MG63 (cell line): ENCODE measurements around the gene VCP. TPM values are rescaled to one million over a fixed set of nuclear protein-coding genes. Genes with fewer than 3 reads are reported as not detected.

ENCODE experiments used
- DNase-seq: peaks from one replicate; pipeline ENCODE4 v3.0.0-alpha.2; 2020
- H3K27me3 ChIP-seq: fragments of 250-450 bp; sonication (Bioruptor Pico); 2 replicates; pipeline ENCODE4 v1.5.1; 2020; ENCODE audit warnings: mild to moderate bottlenecking, moderate library complexity
- H3K36me3 ChIP-seq: fragments of 250-450 bp; sonication (Bioruptor Pico); 2 replicates; pipeline ENCODE4 v1.5.1; 2020; ENCODE audit warnings: mild to moderate bottlenecking, moderate library complexity
- H3K4me3 ChIP-seq: fragments of 250-450 bp; sonication (Bioruptor Pico); 2 replicates; pipeline ENCODE4 v1.5.1; 2020; ENCODE audit warnings: mild to moderate bottlenecking, moderate library complexity
- H3K9me3 ChIP-seq: fragments of 250-450 bp; sonication (Bioruptor Pico); 2 replicates; pipeline ENCODE4 v1.5.1; 2020; ENCODE audit warnings: mild to moderate bottlenecking, moderate library complexity
- total RNA-seq: library from RNA; depleted of rRNA; stranded (reverse); fragments of >200 nt; shearing (Covaris generic); gene quantifications from 2 replicates; pipeline ENCODE4 v1.2.3, GENCODE V29; 2014; ENCODE audit warnings: low replicate concordance; rRNA removed

VCP gene
- 120 and 139 TPM in 2 replicates for total RNA-seq

- Histone ChIP-seq H3K4me3 (peak within 1 kb of the TSS; percentile 91), H3K36me3 (peaks cover 32% of the 10 kb centered on the region), H3K9me3 (no peaks in the 10 kb centered on the region), H3K27me3 (no peaks in the 10 kb centered on the region)
- peak; percentile 96 for DNase-seq
Measured at GRCh38 chr9:35072461-35073278, at the start of gene VCP. TSS of gene VCP (minus strand) at chr9:35072625. CDS start at chr9:35072353, 272 bp downstream.

GRCh38 chr9:35116898-35117551, 44.6 kb upstream of the VCP start:
- H3K27me3 ChIP-seq = no peaks in the 10 kb centered on the region
- H3K4me3 ChIP-seq = peak overlapping the region; percentile 59
- DNase-seq = peak; percentile 81
- H3K36me3 ChIP-seq = no peaks in the 10 kb centered on the region
- no peaks in the 10 kb centered on the region for H3K9me3 ChIP-seq

GRCh38 chr9:35116539-35116897, 44.1 kb upstream of the VCP start:
- no peaks in the 10 kb centered on the region for H3K36me3 ChIP-seq
- peak overlapping the region; percentile 59 for H3K4me3 ChIP-seq
- H3K27me3 ChIP-seq = no peaks in the 10 kb centered on the region
- no peak for DNase-seq
- no peaks in the 10 kb centered on the region for H3K9me3 ChIP-seq

GRCh38 chr9:35115680-35116538, 43.5 kb upstream of the VCP start, which contains the start of gene ATOSB:
TSS of gene ATOSB (minus strand) at chr9:35115862. CDS start at chr9:35108274, 7,588 bp downstream.
- H3K27me3 ChIP-seq = no peaks in the 10 kb centered on the region
- H3K9me3 ChIP-seq = no peaks in the 10 kb centered on the region
- H3K36me3 ChIP-seq = no peaks in the 10 kb centered on the region
- peak within 1 kb of the TSS; percentile 59 for H3K4me3 ChIP-seq
- DNase-seq = peak; percentile 89

- H3K9me3 ChIP-seq = no peaks in the 10 kb centered on the region
- peak overlapping the region; percentile 59 for H3K4me3 ChIP-seq
- no peaks in the 10 kb centered on the region for H3K27me3 ChIP-seq
- DNase-seq = peak; percentile 46
- H3K36me3 ChIP-seq = no peaks in the 10 kb centered on the region
Measured at GRCh38 chr9:35114840-35115628, 42.6 kb upstream of the VCP start.

- H3K9me3 ChIP-seq = no peaks in the 10 kb centered on the region
Measured at GRCh38 chr9:35114113-35114839, 41.9 kb upstream of the VCP start.

GRCh38 chr9:35112257-35113020, 40.0 kb upstream of the VCP start:
- Histone ChIP-seq H3K27me3 (no peaks in the 10 kb centered on the region), H3K4me3 (no peak overlapping the region), H3K36me3 (no peaks in the 10 kb centered on the region), H3K9me3 (no peaks in the 10 kb centered on the region)
- peak; percentile 76 for DNase-seq

More at GRCh38 chr9:35114113-35114839, 41.9 kb upstream of the VCP start:
- H3K4me3 ChIP-seq = peak overlapping the region; percentile 59
- DNase-seq = peak; percentile 83
- H3K27me3 ChIP-seq = no peaks in the 10 kb centered on the region
- no peaks in the 10 kb centered on the region for H3K36me3 ChIP-seq

GRCh38 chr9:35111001-35111933, 38.8 kb upstream of the VCP start:
- no peaks in the 10 kb centered on the region for H3K27me3 ChIP-seq
- peak overlapping the region; percentile 58 for H3K4me3 ChIP-seq
- H3K9me3 ChIP-seq = no peaks in the 10 kb centered on the region
- peak; percentile 94 for DNase-seq
- H3K36me3 ChIP-seq = no peaks in the 10 kb centered on the region

GRCh38 chr9:35110327-35110761, 37.9 kb upstream of the VCP start:
- peak overlapping the region; percentile 58 for H3K4me3 ChIP-seq
- H3K36me3 ChIP-seq = no peaks in the 10 kb centered on the region
- no peaks in the 10 kb centered on the region for H3K27me3 ChIP-seq
- no peaks in the 10 kb centered on the region for H3K9me3 ChIP-seq
- DNase-seq = peak; percentile 77

- no peak for DNase-seq
- Histone ChIP-seq H3K4me3 (no peak overlapping the region), H3K27me3 (no peaks in the 10 kb centered on the region), H3K36me3 (no peaks in the 10 kb centered on the region), H3K9me3 (no peaks in the 10 kb centered on the region)
Measured at GRCh38 chr9:35108946-35109575, 36.6 kb upstream of the VCP start.

- H3K4me3 ChIP-seq = no peak overlapping the region
- no peaks in the 10 kb centered on the region for H3K36me3 ChIP-seq
- DNase-seq = no peak
- no peaks in the 10 kb centered on the region for H3K27me3 ChIP-seq
- H3K9me3 ChIP-seq = no peaks in the 10 kb centered on the region
Measured at GRCh38 chr9:35108461-35108860, 36.0 kb upstream of the VCP start.

GRCh38 chr9:35107297-35108290, 35.2 kb upstream of the VCP start:
- no peak for DNase-seq
- Histone ChIP-seq H3K4me3 (no peak overlapping the region), H3K9me3 (no peaks in the 10 kb centered on the region), H3K27me3 (no peaks in the 10 kb centered on the region), H3K36me3 (no peaks in the 10 kb centered on the region)

GRCh38 chr9:35106343-35106730, 33.9 kb upstream of the VCP start:
- Histone ChIP-seq H3K9me3 (no peaks in the 10 kb centered on the region), H3K36me3 (peaks cover 6% of the 10 kb centered on the region), H3K4me3 (no peak overlapping the region), H3K27me3 (no peaks in the 10 kb centered on the region)
- no peak for DNase-seq
